Measurements from ENCODE around the gene PTCD1.
A peak's percentile ranks its signal among the peaks of the same experiment; 100 is the strongest.

- TF ChIP-seq CTCF (optimal IDR thresholded peaks at IDR 0.05 in 1 of 3, IDR thresholded peaks at IDR 0.05 in 1 of 3, conservative IDR thresholded peaks at IDR 0.05 in 1 of 3; ENCODE audit: extremely low read depth in 1 of 3, insufficient read depth in 2 of 3, low read length in 3 of 3) (peak in 1 of 3 experiments; percentile 7), EZH2 (IDR thresholded peaks at IDR 0.05; ENCODE audit: low read length) (no peak)
Measured at GRCh38 chr7:99408379-99409191, 30.0 kb downstream of the PTCD1 start, which contains the start of the genes BUD31 and PDAP1.
